ENCODE measurements around the gene FBN3.

GRCh38 chr19:8023371-8023770 lies 126.0 kb downstream of the FBN3 start:
- TF ChIP-seq CTCF (IDR thresholded peaks at IDR 0.05) = no peak
- no peak for TF ChIP-seq POLR2A (IDR thresholded peaks at IDR 0.05)

Measured in lower leg skin (tissue), 3 donors.